AG09319 (cell line): ENCODE results near the gene TAF7L.

ENCODE experiments used
- DNase-seq: peaks from one replicate; pipeline ENCODE4 v3.0.0-alpha.2; 2010; ENCODE audit warnings: low read depth; ENCODE audit errors: extremely low read depth
- CTCF ChIP-seq: IDR thresholded peaks from 2 replicates; pipeline ENCODE4 v1.5.1; 2011; ENCODE audit warnings: low read depth, mild to moderate bottlenecking, inconsistent platforms, low read length, moderate library complexity

TAF7L gene

GRCh38 chrX:101265869-101266428, 25.2 kb downstream of the TAF7L start:
- no peak for TF ChIP-seq CTCF
- DNase-seq: no peak

GRCh38 chrX:101263766-101264165, 27.4 kb downstream of the TAF7L start:
- DNase-seq: no peak
- no peak for TF ChIP-seq CTCF

GRCh38 chrX:101262590-101262989, 28.5 kb downstream of the TAF7L start:
- TF ChIP-seq CTCF: no peak
- no peak for DNase-seq

- no peak; the same call in 1 of the 2 replicates for TF ChIP-seq CTCF
- no peak for DNase-seq
These were observed 30.7 kb downstream of the TAF7L start for GRCh38 chrX:101260435-101260834.

GRCh38 chrX:101258259-101258581, 32.9 kb downstream of the TAF7L start:
- TF ChIP-seq CTCF: no peak
- no peak for DNase-seq

GRCh38 chrX:101257448-101258258, 33.5 kb downstream of the TAF7L start:
- no peak for DNase-seq
- no peak for TF ChIP-seq CTCF

- no peak for DNase-seq
- no peak for TF ChIP-seq CTCF
These were observed 38.5 kb downstream of the TAF7L start for GRCh38 chrX:101252634-101253033.
